Psoas muscle (tissue), 8 donors: Measurements from ENCODE around the gene SUSD2. TPM values are rescaled to one million over a fixed set of nuclear protein-coding genes. Genes with fewer than 3 reads are reported as not detected.

ENCODE experiments used
- ATAC-seq, 4 donors: fragments of 200-7000 bp; cut with Tn5 transposase; one replicate each; pipeline ENCODE4 v1.9.1; 2020; ENCODE audit warnings: moderate library complexity in 3 of 4, mild to moderate bottlenecking in 2 of 4
- DNase-seq, 2 donors: peaks; one replicate each; pipeline ENCODE4 v3.0.0-alpha.2; 2020
- H3K27ac ChIP-seq: fragments of 200-600 bp; one replicate; pipeline ENCODE4 v1.8.0; 2022
- H3K27me3 ChIP-seq, 3 donors: fragments of 200-600 bp in 1 of 3; one replicate each; pipeline versions ENCODE4 v1.6.1 to v1.8.0; 2013 to 2022; ENCODE audit warnings: low read length in 2 of 3, mild to moderate bottlenecking in 2 of 3, moderate library complexity in 1 of 3; ENCODE audit not compliant: insufficient read depth in 3 of 3
- H3K36me3 ChIP-seq, 2 donors: fragments of 200-600 bp in 1 of 2; one replicate each; pipeline versions ENCODE4 v1.6.1 to v1.8.0; 2013 to 2022; ENCODE audit warnings: low read depth in 1 of 2, mild to moderate bottlenecking in 1 of 2, moderate library complexity in 1 of 2; ENCODE audit not compliant: insufficient read depth in 1 of 2
- H3K4me1 ChIP-seq: fragments of 200-600 bp; one replicate; pipeline ENCODE4 v1.8.0; 2022
- H3K4me3 ChIP-seq: fragments of 200-600 bp; one replicate; pipeline ENCODE4 v1.8.0; 2022; ENCODE audit warnings: mild to moderate bottlenecking
- H3K9me3 ChIP-seq: fragments of 200-600 bp; one replicate; pipeline ENCODE4 v1.8.0; 2022
- CTCF ChIP-seq: fragments of 200-600 bp; IDR thresholded peaks from one replicate; pipeline ENCODE4 v1.8.0; 2022; ENCODE audit warnings: antibody characterized with exemption
- WGBS, 3 donors: extraction: QIAGEN DNeasy Blood & Tissue Kit; methylation state at CpG; one replicate each; pipeline versions ENCODE4 v1.1.6 to v1.1.7; 2013; 5-methylcytosine and 5-hydroxymethylcytosine counted together
- intact Hi-C, 2 donors: fragments of 100-400 bp; cut with DNase I; formaldehyde crosslinking; loops; one replicate each; pipeline versions ENCODE4 v1.11.0 to v1.14.2; 2022
- polyA plus RNA-seq, 3 donors: library from polyadenylated mRNA; stranded (reverse); fragments of 200-250 nt; gene quantifications; one replicate each; pipeline ENCODE4 v1.2.3, GENCODE V29; 2013
- total RNA-seq, 4 donors: library from RNA; stranded (reverse); fragmentation: NEBNext Ultra II Directional in 2 of 4; extraction: Animal tissue kit (Norgen Biotek cat#: 25700) in 2 of 4; gene quantifications; one replicate each; pipeline versions ENCODE4 v1.2.1 to v1.2.4, GENCODE V29; 2021 to 2023
- donor health status: healthy with polysubstance abuse.
- donor health status: DM: no; HTN: no; CAD: no; lungs with moderate emphysema.
- donor health status: Bipolar disorder and iron deficiency.
- donor health status: healthy.
- donor health status: DM: yes; HTN: yes; CAD: no.
- donor health status: DM: no; HTN: no; CAD: no.
- donor health status: DM: no; HTN: no; CAD: no.
- donor health status: DM: yes; HTN: yes; CAD: no.

SUSD2 gene
- total and polyA plus RNA-seq, 7 donors: 1.1 to 1.8 (median 1.3) TPM

GRCh38 chr22:24186892-24187670, 5.8 kb downstream of the SUSD2 start:
- intact Hi-C loops: loop anchor here (5.0 kb wide), 2 partner anchors 45 to 60 kb away; partner anchors contain the start of gene GGT5 (in 1 of the 2)
- Histone ChIP-seq H3K27me3 (no peaks in the 10 kb centered on the region), H3K4me1 (no peaks in the 10 kb centered on the region), H3K36me3 (no peaks in the 10 kb centered on the region), H3K9me3 (no peaks in the 10 kb centered on the region), H3K27ac (no peak overlapping the region), H3K4me3 (no peak overlapping the region)
- DNase-seq (peak in 1 of 2 donors; percentile 46), ATAC-seq (no peak)
- WGBS, 3 donors: 87 to 89% (median 89%) methylated on average over 33 to 34 of the region's 34 CpGs
- TF ChIP-seq CTCF: no peak

GRCh38 chr22:24187731-24188644, 6.7 kb downstream of the SUSD2 start:
- Histone ChIP-seq H3K4me1 (no peaks in the 10 kb centered on the region), H3K4me3 (no peak overlapping the region), H3K27ac (no peak overlapping the region), H3K36me3 (no peaks in the 10 kb centered on the region), H3K27me3 (peaks cover 0 to 2% (median 0%) of the 10 kb centered on the region in 3 donors), H3K9me3 (no peaks in the 10 kb centered on the region)
- TF ChIP-seq CTCF: no peak
- intact Hi-C loops: loop anchor here (5.0 kb wide), 2 partner anchors 44 to 59 kb away; partner anchors contain the start of gene GGT5 (in 1 of the 2)
- DNase-seq (peak; percentile 14 to 50), ATAC-seq (no peak)
- 89 to 91% (median 90%) methylated on average over 30 to 37 of the region's 37 CpGs for WGBS, 3 donors

GRCh38 chr22:24188705-24189248, 7.5 kb downstream of the SUSD2 start:
- peaks cover 0 to 2% (median 0%) of the 10 kb centered on the region in 3 donors for H3K27me3 ChIP-seq
- H3K4me1 ChIP-seq: no peaks in the 10 kb centered on the region
- WGBS, 3 donors: 79 to 82% (median 79%) methylated on average over 17 of the region's 17 CpGs
- ATAC-seq (no peak), DNase-seq (no peak)
- intact Hi-C loops: loop anchor here (5.0 kb wide), 2 partner anchors 44 to 59 kb away; partner anchors contain the start of gene GGT5 (in 1 of the 2)
- no peaks in the 10 kb centered on the region for H3K9me3 ChIP-seq
- no peaks in the 10 kb centered on the region for H3K36me3 ChIP-seq
- H3K4me3 ChIP-seq: no peak overlapping the region
- TF ChIP-seq CTCF: no peak
- H3K27ac ChIP-seq: no peak overlapping the region

- Histone ChIP-seq H3K27me3 (peaks cover 0 to 2% (median 0%) of the 10 kb centered on the region in 3 donors), H3K4me3 (no peak overlapping the region), H3K4me1 (no peaks in the 10 kb centered on the region), H3K27ac (no peak overlapping the region), H3K36me3 (no peaks in the 10 kb centered on the region), H3K9me3 (no peaks in the 10 kb centered on the region)
- WGBS, 3 donors: 38 to 48% (median 44%) methylated on average over 22 to 23 of the region's 23 CpGs
- intact Hi-C loops: loop anchor here (5.0 kb wide), 2 partner anchors 43 to 58 kb away; partner anchors contain the start of gene GGT5 (in 2 of the 2)
- peak; percentile 77 for TF ChIP-seq CTCF
- peak; percentile 74 to 81 for DNase-seq
- peak; percentile 86 to 96 (median 90) for ATAC-seq
Observed at GRCh38 chr22:24189249-24190158, 8.2 kb downstream of the SUSD2 start.
